H9 (cell line): ENCODE measurements around the gene KLF17. TPM values are rescaled to one million over a fixed set of nuclear protein-coding genes. Genes with fewer than 3 reads are reported as not detected.

Source experiments
- DNase-seq: peaks from one replicate; pipeline ENCODE4 v3.0.0-alpha.2; 2017
- H2AFZ ChIP-seq: one replicate; pipeline ENCODE4 v1.6.1; 2013; ENCODE audit warnings: mild to moderate bottlenecking, low read length, control low read depth, moderate library complexity
- H2AK5ac ChIP-seq: 2 replicates; pipeline ENCODE4 v1.6.1; 2013; ENCODE audit warnings: low read length, control low read depth, mixed read lengths; ENCODE audit not compliant: insufficient read length
- H2BK120ac ChIP-seq: one replicate; pipeline ENCODE4 v1.6.1; 2013; ENCODE audit warnings: low read depth, mild to moderate bottlenecking, low read length, control low read depth, inconsistent platforms; ENCODE audit not compliant: poor library complexity, severe bottlenecking
- H2BK12ac ChIP-seq: 2 replicates; pipeline ENCODE4 v1.6.1; 2013; ENCODE audit warnings: low read length, control low read depth, mixed read lengths, low read depth; ENCODE audit not compliant: insufficient read length
- H2BK15ac ChIP-seq: 2 replicates; pipeline ENCODE4 v1.6.1; 2013; ENCODE audit warnings: low read depth, low read length, control low read depth
- H2BK20ac ChIP-seq: one replicate; pipeline ENCODE4 v1.6.1; 2013; ENCODE audit warnings: low read depth, mild to moderate bottlenecking, low read length, control low read depth, inconsistent platforms; ENCODE audit not compliant: poor library complexity, severe bottlenecking
- H2BK5ac ChIP-seq: 2 replicates; pipeline ENCODE4 v1.6.1; 2013; ENCODE audit warnings: low read length, control low read depth, mixed read lengths; ENCODE audit not compliant: insufficient read length
- H3K14ac ChIP-seq: 2 replicates; pipeline ENCODE4 v1.6.1; 2013; ENCODE audit warnings: low read length, control low read depth; ENCODE audit not compliant: insufficient read depth
- H3K18ac ChIP-seq: 2 replicates; pipeline ENCODE4 v1.6.1; 2013; ENCODE audit warnings: low read depth, mild to moderate bottlenecking, mixed read lengths, low read length, control low read depth; ENCODE audit not compliant: insufficient read length
- H3K23ac ChIP-seq: 2 replicates; pipeline ENCODE4 v1.6.1; 2013; ENCODE audit warnings: low read length, control low read depth, mixed read lengths, low read depth; ENCODE audit not compliant: insufficient read length
- H3K23me2 ChIP-seq: 2 replicates; pipeline ENCODE4 v1.6.1; 2013; ENCODE audit warnings: low read depth, mild to moderate bottlenecking, mixed read lengths, low read length, control low read depth; ENCODE audit not compliant: insufficient read length, poor library complexity, severe bottlenecking
- H3K27ac ChIP-seq: 2 replicates; pipeline ENCODE4 v1.5.1; 2013; ENCODE audit warnings: low read length, control low read depth, mixed read lengths, low read depth; ENCODE audit not compliant: insufficient read length
- H3K27me3 ChIP-seq: 2 replicates; pipeline ENCODE4 v1.6.1; 2013; ENCODE audit warnings: low read length, control low read depth, inconsistent platforms; ENCODE audit not compliant: insufficient read depth
- H3K4ac ChIP-seq: 2 replicates; pipeline ENCODE4 v1.6.1; 2013; ENCODE audit warnings: low read depth, mild to moderate bottlenecking, control low read depth, inconsistent platforms, low read length, moderate library complexity
- H3K4me1 ChIP-seq: 2 replicates; pipeline ENCODE4 v1.6.1; 2013; ENCODE audit warnings: low read length, control low read depth, inconsistent platforms; ENCODE audit not compliant: insufficient read depth
- H3K4me2 ChIP-seq: 2 replicates; pipeline ENCODE4 v1.6.1; 2013; ENCODE audit warnings: low read length, control low read depth, mixed read lengths; ENCODE audit not compliant: insufficient read length, insufficient read depth
- H3K56ac ChIP-seq: 2 replicates; pipeline ENCODE4 v1.6.1; 2013; ENCODE audit warnings: low read depth, mild to moderate bottlenecking, mixed read lengths, low read length, control low read depth; ENCODE audit not compliant: insufficient read length
- H3K79me1 ChIP-seq: 2 replicates; pipeline ENCODE4 v1.6.1; 2013; ENCODE audit warnings: low read depth, mild to moderate bottlenecking, moderate library complexity, low read length, control low read depth, inconsistent platforms; ENCODE audit not compliant: insufficient read depth, poor library complexity, severe bottlenecking
- H3K79me2 ChIP-seq: 2 replicates; pipeline ENCODE4 v1.6.1; 2013; ENCODE audit warnings: low read length, control low read depth, inconsistent platforms; ENCODE audit not compliant: insufficient read depth
- H3K9ac ChIP-seq: 2 replicates; pipeline ENCODE4 v1.6.1; 2013; ENCODE audit warnings: low read length, control low read depth, mixed read lengths; ENCODE audit not compliant: insufficient read length; ENCODE audit errors: extremely low read depth
- H3K9me3 ChIP-seq: one replicate; pipeline ENCODE4 v1.6.1; 2013; ENCODE audit warnings: low read depth, low read length, inconsistent platforms; ENCODE audit not compliant: control insufficient read depth
- H3T11ph ChIP-seq: one replicate; pipeline ENCODE4 v1.6.1; 2013; ENCODE audit warnings: mild to moderate bottlenecking, low read length, control low read depth, inconsistent platforms
- H4K20me1 ChIP-seq: one replicate; pipeline ENCODE4 v1.6.1; 2013; ENCODE audit not compliant: control insufficient read depth, insufficient read length, insufficient read depth
- H4K5ac ChIP-seq: 2 replicates; pipeline ENCODE4 v1.6.1; 2013; ENCODE audit warnings: low read depth, mild to moderate bottlenecking, mixed read lengths, low read length, control low read depth; ENCODE audit not compliant: insufficient read length
- H4K8ac ChIP-seq: replicated peaks from 2 replicates; pipeline ENCODE4 v1.6.1; 2013; ENCODE audit warnings: low read length, control low read depth, mixed read lengths, low read depth; ENCODE audit not compliant: insufficient read length
- H4K91ac ChIP-seq: 2 replicates; pipeline ENCODE4 v1.6.1; 2013; ENCODE audit warnings: low read depth, mild to moderate bottlenecking, moderate library complexity, mixed read lengths, low read length, control low read depth; ENCODE audit not compliant: insufficient read length
- H3K27ac Mint-ChIP-seq, 3 experiments: 2 replicates in 2 of 3; 3 replicates in 1 of 3; pipeline ENCODE4 v1.8.0; 2020 to 2021; ENCODE audit warnings: mixed read lengths in 3 of 3, mild to moderate bottlenecking in 1 of 3, moderate library complexity in 1 of 3
- H3K27me3 Mint-ChIP-seq: 2 replicates; pipeline ENCODE4 v1.8.0; 2021; ENCODE audit warnings: low read depth, mild to moderate bottlenecking, moderate library complexity, mixed read lengths
- H3K36me3 Mint-ChIP-seq, 3 experiments: 2 replicates in 2 of 3; 3 replicates in 1 of 3; pipeline ENCODE4 v1.8.0; 2020 to 2021; ENCODE audit warnings: low read depth in 3 of 3, mixed read lengths in 3 of 3; ENCODE audit not compliant: insufficient read depth in 1 of 3
- H3K4me1 Mint-ChIP-seq, 2 experiments: 2 replicates each; pipeline ENCODE4 v1.8.0; 2020; ENCODE audit warnings: mixed read lengths in 2 of 2
- H3K4me3 Mint-ChIP-seq, 2 experiments: 2 replicates in 1 of 2; 3 replicates in 1 of 2; pipeline ENCODE4 v1.8.0; 2020 to 2021; ENCODE audit warnings: mild to moderate bottlenecking in 2 of 2, mixed read lengths in 2 of 2, moderate library complexity in 1 of 2
- H3K9me3 Mint-ChIP-seq, 2 experiments: 2 replicates in 1 of 2; 3 replicates in 1 of 2; pipeline ENCODE4 v1.8.0; 2020; ENCODE audit warnings: mild to moderate bottlenecking in 2 of 2, mixed read lengths in 2 of 2, moderate library complexity in 1 of 2
- WGBS: extraction: QIAGEN DNeasy Blood & Tissue Kit; methylation state at CpG from one replicate; pipeline ENCODE4 v1.1.7; 2013; ENCODE audit warnings: missing lambda C conversion rate, low lambda C conversion rate, mixed read lengths; ENCODE audit not compliant: insufficient read length; ENCODE audit errors: extremely low coverage; 5-methylcytosine and 5-hydroxymethylcytosine counted together
- total RNA-seq: library from RNA; stranded (reverse); gene quantifications from 2 replicates; pipeline ENCODE4 v1.2.1, GENCODE V29; 2021
- TF ChIP-seq, protein P1 (sequence below): fragments of 200-600 bp; sonication (generic); conservative IDR thresholded peaks from 3 replicates; pipeline ENCODE4 v1.8.0; 2021; ENCODE audit warnings: antibody characterized with exemption, mild to moderate bottlenecking

Gene KLF17
- total RNA-seq, 1 experiment from 2014 or later: 0.09 TPM

DNA sequence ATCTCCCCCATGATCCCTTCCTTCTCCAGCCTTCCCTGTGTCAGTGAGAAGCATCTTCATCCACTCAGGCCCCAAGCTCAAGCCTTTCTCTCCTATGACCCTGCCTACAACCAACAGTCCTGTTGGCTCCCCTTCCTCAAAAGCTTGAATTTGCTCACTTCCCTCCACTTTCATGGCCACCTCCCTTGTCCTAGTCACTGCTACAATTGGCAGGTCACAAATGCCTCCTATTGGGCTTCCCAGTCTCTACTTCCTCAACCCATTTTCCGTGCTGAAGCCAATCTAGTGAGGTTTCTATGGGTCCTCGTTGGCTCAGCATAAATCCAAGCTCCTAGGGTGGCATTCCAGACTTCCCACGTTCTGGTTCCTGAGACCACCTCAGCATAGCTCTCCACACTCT is 47.2 kb upstream of the KLF17 start:
- WGBS: no CpG with 5 or more reads among the region's 3 CpGs
- Histone ChIP-seq H2BK15ac (no peak overlapping the region), H3K56ac (no peak overlapping the region), H3K9me3 (no peaks in the 10 kb centered on the region), H3K4ac (no peak overlapping the region), H3K23me2 (no peaks in the 10 kb centered on the region), H4K8ac (no peak overlapping the region), H2BK5ac (no peak overlapping the region), H2BK12ac (no peak overlapping the region), H2AFZ (no peak overlapping the region), H3K79me1 (no peaks in the 10 kb centered on the region), H2BK120ac (no peak overlapping the region), H4K91ac (no peak overlapping the region), H3T11ph (no peak overlapping the region), H4K20me1 (no peaks in the 10 kb centered on the region), H3K18ac (no peak overlapping the region), H3K27ac (no peak overlapping the region), H3K4me1 (peaks cover 3% of the 10 kb centered on the region; the same call in 1 of the 2 replicates), H2BK20ac (no peak overlapping the region), H3K27me3 (no peaks in the 10 kb centered on the region), H3K14ac (no peak overlapping the region), H3K4me2 (no peak overlapping the region), H3K23ac (no peak overlapping the region), H3K79me2 (no peaks in the 10 kb centered on the region), H4K5ac (no peak overlapping the region), H2AK5ac (no peak overlapping the region), H3K9ac (no peak overlapping the region)
- Mint-ChIP-seq H3K36me3 (no peaks in the 10 kb centered on the region; a peak in 1 of 7 replicates), H3K27ac (no peak overlapping the region), H3K4me1 (peaks cover 17 to 32% of the 10 kb centered on the region in 2 experiments), H3K27me3 (peaks cover 14% of the 10 kb centered on the region), H3K4me3 (no peak overlapping the region), H3K9me3 (no peaks in the 10 kb centered on the region; a peak in 1 of 5 replicates)
- no peak for DNase-seq
- TF ChIP-seq, protein P1, sequence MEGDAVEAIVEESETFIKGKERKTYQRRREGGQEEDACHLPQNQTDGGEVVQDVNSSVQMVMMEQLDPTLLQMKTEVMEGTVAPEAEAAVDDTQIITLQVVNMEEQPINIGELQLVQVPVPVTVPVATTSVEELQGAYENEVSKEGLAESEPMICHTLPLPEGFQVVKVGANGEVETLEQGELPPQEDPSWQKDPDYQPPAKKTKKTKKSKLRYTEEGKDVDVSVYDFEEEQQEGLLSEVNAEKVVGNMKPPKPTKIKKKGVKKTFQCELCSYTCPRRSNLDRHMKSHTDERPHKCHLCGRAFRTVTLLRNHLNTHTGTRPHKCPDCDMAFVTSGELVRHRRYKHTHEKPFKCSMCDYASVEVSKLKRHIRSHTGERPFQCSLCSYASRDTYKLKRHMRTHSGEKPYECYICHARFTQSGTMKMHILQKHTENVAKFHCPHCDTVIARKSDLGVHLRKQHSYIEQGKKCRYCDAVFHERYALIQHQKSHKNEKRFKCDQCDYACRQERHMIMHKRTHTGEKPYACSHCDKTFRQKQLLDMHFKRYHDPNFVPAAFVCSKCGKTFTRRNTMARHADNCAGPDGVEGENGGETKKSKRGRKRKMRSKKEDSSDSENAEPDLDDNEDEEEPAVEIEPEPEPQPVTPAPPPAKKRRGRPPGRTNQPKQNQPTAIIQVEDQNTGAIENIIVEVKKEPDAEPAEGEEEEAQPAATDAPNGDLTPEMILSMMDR: no peak
